ENCODE data around the gene LGALSL.
"Not testable (repeated sequence)": the region's sequence is repeated elsewhere in the genome, so short reads cannot be mapped to it uniquely, and the experiment has no call there.

The LGALSL gene

GRCh38 chr2:64442801-64443429 is 11.0 kb upstream of the LGALSL start:
- no peak for DNase-seq

GRCh38 chr2:64445970-64446369 is 8.0 kb upstream of the LGALSL start:
- DNase-seq: not testable (repeated sequence)

GRCh38 chr2:64447317-64448040 is 6.5 kb upstream of the LGALSL start:
- no peak for DNase-seq

GRCh38 chr2:64448041-64448426 is 5.9 kb upstream of the LGALSL start:
- DNase-seq: no peak

- no peak for DNase-seq
These were observed 2.9 kb upstream of the LGALSL start for GRCh38 chr2:64451051-64451450.

- peak; percentile 57 for DNase-seq
These were observed 697 bp downstream of the LGALSL start for GRCh38 chr2:64454386-64455332.

- no peak for DNase-seq
These were observed 1.6 kb downstream of the LGALSL start for GRCh38 chr2:64455545-64455944.

GRCh38 chr2:64456293-64456692 is 2.3 kb downstream of the LGALSL start:
- DNase-seq: no peak

- no peak for DNase-seq
These were observed 3.6 kb downstream of the LGALSL start for GRCh38 chr2:64457524-64457923.

- no peak for DNase-seq
These were observed 5.6 kb downstream of the LGALSL start for GRCh38 chr2:64459575-64459974.

- no peak for DNase-seq
These were observed 6.4 kb downstream of the LGALSL start for GRCh38 chr2:64460330-64460729.

- DNase-seq: no peak
These were observed 7.5 kb downstream of the LGALSL start for GRCh38 chr2:64461271-64462058.

GRCh38 chr2:64462171-64462570 is 8.2 kb downstream of the LGALSL start:
- no peak for DNase-seq

- DNase-seq: no peak
These were observed 9.2 kb downstream of the LGALSL start for GRCh38 chr2:64462940-64463700.

GRCh38 chr2:64463781-64464180 is 9.8 kb downstream of the LGALSL start:
- no peak for DNase-seq

GRCh38 chr2:64466478-64467085 is 12.6 kb downstream of the LGALSL start:
- DNase-seq: no peak

- DNase-seq: no peak
These were observed 13.3 kb downstream of the LGALSL start for GRCh38 chr2:64467096-64467843.

- DNase-seq: no peak
These were observed 15.3 kb downstream of the LGALSL start for GRCh38 chr2:64469261-64469660.

GRCh38 chr2:64470071-64470470 is 16.1 kb downstream of the LGALSL start:
- no peak for DNase-seq

GRCh38 chr2:64470766-64471295 is 16.9 kb downstream of the LGALSL start:
- no peak for DNase-seq
